Endodermal cell (in vitro differentiated cells): ENCODE results near the gene LACTBL1. TPM values are rescaled to one million over a fixed set of nuclear protein-coding genes. Genes with fewer than 3 reads are reported as not detected.
"Not testable (repeated sequence)": the region's sequence is repeated elsewhere in the genome, so short reads cannot be mapped to it uniquely, and the experiment has no call there.

ENCODE experiments used
- DNase-seq: peaks from one replicate; pipeline ENCODE4 v3.0.0-alpha.2; 2017
- H3K27ac ChIP-seq: 2 replicates; pipeline ENCODE4 v1.5.1; 2013; ENCODE audit warnings: mild to moderate bottlenecking, low read depth, low read length, moderate library complexity
- H3K27me3 ChIP-seq: 2 replicates; pipeline ENCODE4 v1.6.1; 2013; ENCODE audit warnings: mild to moderate bottlenecking, low read length, moderate library complexity; ENCODE audit not compliant: insufficient read depth, control insufficient read depth, poor library complexity, severe bottlenecking
- H3K36me3 ChIP-seq: 2 replicates; pipeline ENCODE4 v1.7.0; 2013; ENCODE audit warnings: mild to moderate bottlenecking, low read length, moderate library complexity; ENCODE audit not compliant: control insufficient read depth, insufficient read depth
- H3K4me1 ChIP-seq: one replicate; pipeline ENCODE4 v1.7.0; 2013; ENCODE audit warnings: low read length; ENCODE audit not compliant: control insufficient read depth, insufficient read depth
- H3K4me3 ChIP-seq: 2 replicates; pipeline ENCODE4 v1.5.1; 2013; ENCODE audit warnings: mild to moderate bottlenecking, low read length, moderate library complexity
- H3K9ac ChIP-seq: 2 replicates; pipeline ENCODE4 v1.6.1; 2013; ENCODE audit warnings: mild to moderate bottlenecking, low read length, moderate library complexity; ENCODE audit not compliant: poor library complexity, severe bottlenecking; ENCODE audit errors: extremely low read depth
- H3K9me3 ChIP-seq: 2 replicates; pipeline ENCODE4 v1.6.1; 2013; ENCODE audit warnings: mild to moderate bottlenecking, low read length, moderate library complexity; ENCODE audit not compliant: control insufficient read depth
- H3K27ac Mint-ChIP-seq: 2 replicates; pipeline ENCODE4 v1.8.0; 2020; ENCODE audit warnings: mixed read lengths
- H3K27me3 Mint-ChIP-seq: 2 replicates; pipeline ENCODE4 v1.8.0; 2021; ENCODE audit warnings: mild to moderate bottlenecking, mixed read lengths; ENCODE audit not compliant: insufficient read depth
- H3K36me3 Mint-ChIP-seq: 2 replicates; pipeline ENCODE4 v1.8.0; 2020; ENCODE audit warnings: low read depth, mixed read lengths
- H3K4me1 Mint-ChIP-seq: 2 replicates; pipeline ENCODE4 v1.8.0; 2020; ENCODE audit warnings: mixed read lengths
- H3K4me3 Mint-ChIP-seq: 2 replicates; pipeline ENCODE4 v1.8.0; 2020; ENCODE audit warnings: mild to moderate bottlenecking, moderate library complexity, mixed read lengths
- H3K9me3 Mint-ChIP-seq: 2 replicates; pipeline ENCODE4 v1.8.0; 2020; ENCODE audit warnings: mild to moderate bottlenecking, mixed read lengths
- WGBS, 2 experiments: methylation state at CpG; one replicate each; pipeline versions ENCODE4 v1.1.5 to v1.1.7; 2013; ENCODE audit warnings: missing lambda C conversion rate in 2 of 2, mixed read lengths in 1 of 2; ENCODE audit not compliant: insufficient coverage in 1 of 2, insufficient read length in 1 of 2; 5-methylcytosine and 5-hydroxymethylcytosine counted together
- total RNA-seq, 2 donors: library from RNA; stranded (reverse); fragmentation: NEBNext Ultra II Directional in 1 of 2; extraction: Animal tissue kit (Norgen Biotek cat#: 25700) in 1 of 2; gene quantifications; 2 replicates in 1 of 2; 3 replicates in 1 of 2; pipeline ENCODE4 v1.2.1, GENCODE V29; 2021
- TF ChIP-seq, protein P1 (sequence below): fragments of 200-600 bp; sonication (generic); conservative IDR thresholded peaks from 2 replicates; pipeline ENCODE4 v1.5.0; 2021; ENCODE audit warnings: antibody characterized with exemption, mild to moderate bottlenecking

LACTBL1 gene
- total RNA-seq, 2 donors from 2014 or later: not detected

DNA sequence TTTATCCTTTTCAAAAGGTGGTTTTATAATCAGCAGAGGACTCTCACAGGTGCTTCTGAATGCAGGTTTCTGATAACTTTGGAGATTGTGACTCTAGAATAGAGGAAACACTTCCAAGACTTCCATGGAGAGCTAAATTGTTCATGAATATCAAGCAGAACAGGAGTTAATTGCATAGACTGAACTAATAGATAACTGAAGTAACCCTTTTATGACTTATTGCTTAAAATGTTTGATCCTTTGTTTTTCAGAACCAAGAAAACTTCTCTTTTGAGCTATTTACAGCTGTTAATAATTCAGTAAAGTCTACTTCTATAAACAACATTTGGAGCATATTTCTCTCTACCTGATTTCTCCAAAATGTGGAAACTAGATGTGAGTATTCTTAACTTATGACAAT is 23.1 kb upstream of the LACTBL1 start:
- H3K27me3 ChIP-seq: peaks cover 5% of the 10 kb centered on the region

DNA sequence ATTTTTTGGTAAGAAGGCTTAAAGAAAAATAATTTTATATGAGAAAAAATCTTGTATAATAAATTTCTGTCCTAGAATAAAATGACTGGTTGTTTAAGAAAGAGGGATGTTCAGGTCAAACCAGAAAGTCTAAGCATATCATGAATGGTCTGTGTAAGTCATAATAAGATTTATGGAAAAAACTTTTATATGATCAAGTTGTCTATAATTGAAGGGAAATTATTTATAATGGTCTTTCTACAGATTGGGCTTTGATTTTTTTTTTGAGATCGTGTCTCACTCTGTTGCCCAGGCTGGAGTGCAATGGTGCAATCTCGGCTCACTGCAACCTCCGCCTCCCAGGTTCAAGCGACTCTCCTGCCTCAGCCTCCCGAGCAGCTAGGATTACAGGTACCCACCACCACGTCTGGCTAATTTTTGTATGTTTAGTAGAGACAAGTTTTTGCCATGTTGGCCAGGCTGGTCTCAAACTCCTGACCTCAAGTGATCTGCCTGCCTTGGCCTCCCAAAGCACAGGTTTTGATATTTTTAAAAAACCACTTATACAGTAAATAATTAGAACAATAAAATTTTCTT is 20.6 kb upstream of the LACTBL1 start:
- peaks cover 54% of the 10 kb centered on the region for H3K9me3 Mint-ChIP-seq
- H3K4me3 Mint-ChIP-seq, H3K9ac ChIP-seq, H3K27me3 ChIP-seq, DNase-seq, H3K4me1 Mint-ChIP-seq, H3K27ac Mint-ChIP-seq, H3K27ac ChIP-seq, H3K4me1 ChIP-seq, H3K36me3 ChIP-seq, H3K4me3 ChIP-seq, H3K27me3 Mint-ChIP-seq, H3K36me3 Mint-ChIP-seq: not testable (repeated sequence)
- 67 to 82% methylated on average over 4 to 6 of the region's 6 CpGs for WGBS, 2 experiments
- peaks cover 53% of the 10 kb centered on the region for H3K9me3 ChIP-seq

More for the DNA sequence above, 23.1 kb upstream of the LACTBL1 start:
- H3K36me3 Mint-ChIP-seq: peaks cover 4% of the 10 kb centered on the region
- peaks cover 2% of the 10 kb centered on the region for H3K27me3 Mint-ChIP-seq
- DNase-seq: no peak
- Histone ChIP-seq H3K36me3 (no peaks in the 10 kb centered on the region), H3K4me3 (no peak overlapping the region), H3K9me3 (peaks cover 57% of the 10 kb centered on the region), H3K4me1 (no peaks in the 10 kb centered on the region), H3K9ac (no peak overlapping the region), H3K27ac (no peak overlapping the region)
- H3K4me3 Mint-ChIP-seq: no peak overlapping the region
- H3K4me1 Mint-ChIP-seq: no peaks in the 10 kb centered on the region
- peaks cover 41% of the 10 kb centered on the region for H3K9me3 Mint-ChIP-seq
- TF ChIP-seq, protein P1, sequence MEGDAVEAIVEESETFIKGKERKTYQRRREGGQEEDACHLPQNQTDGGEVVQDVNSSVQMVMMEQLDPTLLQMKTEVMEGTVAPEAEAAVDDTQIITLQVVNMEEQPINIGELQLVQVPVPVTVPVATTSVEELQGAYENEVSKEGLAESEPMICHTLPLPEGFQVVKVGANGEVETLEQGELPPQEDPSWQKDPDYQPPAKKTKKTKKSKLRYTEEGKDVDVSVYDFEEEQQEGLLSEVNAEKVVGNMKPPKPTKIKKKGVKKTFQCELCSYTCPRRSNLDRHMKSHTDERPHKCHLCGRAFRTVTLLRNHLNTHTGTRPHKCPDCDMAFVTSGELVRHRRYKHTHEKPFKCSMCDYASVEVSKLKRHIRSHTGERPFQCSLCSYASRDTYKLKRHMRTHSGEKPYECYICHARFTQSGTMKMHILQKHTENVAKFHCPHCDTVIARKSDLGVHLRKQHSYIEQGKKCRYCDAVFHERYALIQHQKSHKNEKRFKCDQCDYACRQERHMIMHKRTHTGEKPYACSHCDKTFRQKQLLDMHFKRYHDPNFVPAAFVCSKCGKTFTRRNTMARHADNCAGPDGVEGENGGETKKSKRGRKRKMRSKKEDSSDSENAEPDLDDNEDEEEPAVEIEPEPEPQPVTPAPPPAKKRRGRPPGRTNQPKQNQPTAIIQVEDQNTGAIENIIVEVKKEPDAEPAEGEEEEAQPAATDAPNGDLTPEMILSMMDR: no peak
- no peak overlapping the region for H3K27ac Mint-ChIP-seq

DNA sequence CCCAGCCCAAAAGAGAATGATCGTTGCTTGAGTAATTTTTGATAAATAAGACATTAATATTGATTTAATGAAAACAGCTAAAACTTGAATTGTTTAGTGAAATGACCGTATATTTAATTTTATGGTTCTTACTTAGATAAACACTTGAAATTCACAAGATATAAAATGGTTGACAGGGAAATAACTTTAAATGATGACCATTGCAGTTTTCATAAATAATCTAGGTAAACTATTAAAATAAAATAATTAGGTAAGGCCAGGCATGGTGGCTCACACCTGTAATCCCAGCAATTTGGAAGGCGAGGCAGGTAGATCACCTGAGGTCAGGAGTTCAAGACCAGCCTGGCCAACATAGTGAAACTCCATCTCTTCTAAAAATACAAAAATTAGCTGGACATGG is 19.7 kb upstream of the LACTBL1 start:
- not testable (repeated sequence) for H3K9ac ChIP-seq, H3K27ac Mint-ChIP-seq, H3K4me1 ChIP-seq, H3K27ac ChIP-seq, H3K4me3 ChIP-seq, H3K27me3 ChIP-seq, H3K36me3 ChIP-seq, H3K4me1 Mint-ChIP-seq, H3K36me3 Mint-ChIP-seq, H3K27me3 Mint-ChIP-seq, H3K4me3 Mint-ChIP-seq, DNase-seq
- WGBS, 2 experiments: 88 to 100% methylated on average over 1 of the region's 3 CpGs
- peaks cover 53% of the 10 kb centered on the region for H3K9me3 ChIP-seq
- peaks cover 54% of the 10 kb centered on the region for H3K9me3 Mint-ChIP-seq

DNA sequence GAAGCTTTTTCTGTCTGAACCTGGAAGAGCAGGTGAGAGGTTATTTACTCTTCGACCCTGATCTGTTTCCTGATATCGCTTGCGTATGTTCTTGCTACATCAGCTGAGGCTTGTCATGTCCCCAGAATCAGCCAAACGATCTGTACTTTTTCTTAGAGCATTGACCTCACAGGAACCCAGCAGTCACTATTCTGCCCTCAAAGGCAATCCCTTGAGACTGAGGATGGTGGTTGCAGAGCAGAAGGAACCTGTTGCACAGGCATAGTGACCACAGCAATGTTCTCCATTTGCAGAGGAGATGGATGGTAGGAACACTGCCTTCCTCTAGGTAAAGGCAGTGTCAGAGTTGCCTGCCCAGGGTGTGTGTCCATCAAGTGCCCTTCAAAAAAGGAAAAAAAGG is 11.3 kb upstream of the LACTBL1 start:
- WGBS, 2 experiments: 89 to 95% methylated on average over 3 to 4 of the region's 4 CpGs

DNA sequence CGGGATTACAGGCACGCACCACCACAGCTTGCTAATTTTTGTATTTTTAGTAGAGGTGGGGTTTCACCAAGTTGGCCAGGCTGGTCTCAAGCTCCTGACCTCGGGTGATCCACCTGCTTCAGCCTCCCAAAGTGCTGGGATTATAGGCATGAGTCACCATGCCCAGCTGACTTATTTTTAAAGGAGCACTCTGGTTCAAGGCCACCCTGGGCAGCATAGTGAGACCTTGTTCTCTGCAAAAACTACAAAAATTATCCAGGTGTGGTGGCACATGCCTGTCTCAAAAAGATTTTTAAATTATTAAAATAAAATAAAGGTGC is 7.8 kb upstream of the LACTBL1 start:
- not testable (repeated sequence) for H3K27ac Mint-ChIP-seq, H3K9ac ChIP-seq, H3K4me1 ChIP-seq, H3K27me3 ChIP-seq, H3K4me3 Mint-ChIP-seq, H3K9me3 Mint-ChIP-seq, H3K27me3 Mint-ChIP-seq, H3K4me3 ChIP-seq, DNase-seq, H3K9me3 ChIP-seq, H3K27ac ChIP-seq, H3K36me3 ChIP-seq, H3K36me3 Mint-ChIP-seq
- H3K4me1 Mint-ChIP-seq: peaks cover 12% of the 10 kb centered on the region
- WGBS, 2 experiments: 50 to 95% methylated on average over 1 to 3 of the region's 3 CpGs

More for the DNA sequence above, 11.3 kb upstream of the LACTBL1 start:
- Histone ChIP-seq H3K9me3 (peaks cover 8% of the 10 kb centered on the region), H3K9ac (no peak overlapping the region), H3K4me3 (no peak overlapping the region), H3K36me3 (no peaks in the 10 kb centered on the region), H3K27me3 (no peaks in the 10 kb centered on the region), H3K4me1 (no peaks in the 10 kb centered on the region), H3K27ac (no peak overlapping the region)
- peaks cover 13% of the 10 kb centered on the region for H3K4me1 Mint-ChIP-seq
- no peaks in the 10 kb centered on the region for H3K36me3 Mint-ChIP-seq
- TF ChIP-seq, protein P1: no peak
- no peaks in the 10 kb centered on the region for H3K27me3 Mint-ChIP-seq
- peaks cover 7% of the 10 kb centered on the region for H3K9me3 Mint-ChIP-seq
- H3K27ac Mint-ChIP-seq: no peak overlapping the region
- no peak for DNase-seq
- no peak overlapping the region for H3K4me3 Mint-ChIP-seq
